GM21825 (cell line): ENCODE measurements around the gene CELF5.

Experiments used
- ATAC-seq: cut with Tn5 transposase; IDR thresholded peaks from one replicate; pipeline ENCODE4 v1.9.1; 2021; ENCODE audit warnings: mild to moderate bottlenecking, moderate library complexity; ENCODE audit not compliant: unreplicated experiment

The CELF5 gene

DNA sequence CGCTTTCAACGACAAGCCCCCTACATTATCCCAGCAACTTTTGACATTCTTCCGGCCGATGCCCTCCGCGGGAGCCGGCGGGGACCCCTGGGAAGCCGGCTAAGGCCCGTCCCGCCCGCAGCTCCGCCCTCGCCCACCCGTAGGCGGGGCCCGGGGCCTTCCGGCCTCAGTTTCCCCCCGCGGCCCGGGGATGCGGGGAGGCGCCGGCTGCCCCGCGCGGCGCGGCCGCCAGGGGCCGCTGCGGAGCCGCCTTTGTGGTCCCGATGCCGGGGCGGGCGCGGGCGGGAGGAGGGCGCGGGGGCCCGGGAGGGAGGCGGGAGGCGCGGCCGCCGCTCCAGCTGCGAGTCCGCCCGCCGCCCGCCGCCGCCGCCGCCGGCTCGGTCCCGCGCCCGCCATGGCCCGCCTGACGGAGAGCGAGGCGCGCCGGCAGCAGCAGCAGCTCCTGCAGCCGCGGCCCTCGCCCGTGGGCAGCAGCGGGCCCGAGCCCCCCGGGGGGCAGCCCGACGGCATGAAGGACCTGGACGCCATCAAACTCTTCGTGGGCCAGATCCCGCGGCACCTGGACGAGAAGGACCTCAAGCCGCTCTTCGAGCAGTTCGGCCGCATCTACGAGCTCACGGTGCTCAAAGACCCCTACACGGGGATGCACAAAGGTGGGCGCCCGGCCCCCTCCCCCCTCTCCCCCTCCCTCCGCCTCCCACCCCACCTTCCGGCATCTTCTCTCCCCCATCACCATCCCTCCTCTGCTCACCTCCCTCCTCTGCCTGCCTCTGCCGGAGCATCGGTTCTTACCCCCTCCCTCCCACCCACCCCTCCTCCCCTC lies at the start of gene CELF5:
CELF5 (plus strand) TSS at position 316 of the 823 bp plus-strand sequence; CDS start at position 395, 79 bp downstream.
- ATAC-seq, result no peak

DNA sequence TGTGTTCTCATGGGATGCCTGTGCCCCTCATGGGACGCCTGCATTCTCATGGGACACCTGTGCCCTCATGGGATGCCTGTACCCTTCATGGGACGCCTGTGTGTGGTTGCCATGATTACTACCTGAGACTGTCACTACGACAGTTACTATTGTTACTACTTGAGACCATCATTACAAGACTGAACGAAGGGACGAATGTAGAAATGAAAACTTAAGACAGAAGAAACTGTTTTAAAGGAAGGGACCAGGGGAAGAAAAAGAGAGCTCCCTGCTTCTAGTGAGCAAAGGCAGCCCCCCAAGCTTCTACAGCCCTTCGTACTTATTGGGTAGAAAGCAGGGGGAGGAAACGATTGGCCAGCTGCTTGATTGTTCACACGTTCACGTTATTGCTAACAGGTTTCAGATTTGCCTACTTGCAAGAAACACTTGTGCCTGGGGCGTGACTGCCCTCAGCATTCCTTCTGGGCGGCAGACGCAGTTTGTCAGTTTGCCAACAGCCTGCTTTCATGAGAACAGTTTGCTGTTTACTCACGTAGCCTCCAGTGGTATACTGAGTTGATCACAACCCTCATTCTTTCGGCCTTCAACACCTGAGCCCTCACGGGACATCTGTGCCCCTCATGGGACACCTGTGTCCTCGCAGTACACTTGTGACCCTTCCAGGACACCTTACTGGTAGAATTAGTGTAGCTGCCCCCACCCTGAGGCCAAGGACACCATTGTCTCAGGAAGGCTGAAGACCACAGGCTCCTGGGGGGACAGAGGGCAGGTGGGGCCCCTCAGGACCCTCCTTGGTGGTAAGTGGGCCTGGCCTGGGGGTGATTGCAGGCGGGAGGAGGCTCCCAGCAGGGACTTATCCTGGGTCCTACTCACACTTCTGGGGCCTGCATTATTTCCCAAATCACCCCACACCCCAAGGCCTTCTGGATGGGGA lies 48.4 kb upstream of the CELF5 start:
- no peak for ATAC-seq

DNA sequence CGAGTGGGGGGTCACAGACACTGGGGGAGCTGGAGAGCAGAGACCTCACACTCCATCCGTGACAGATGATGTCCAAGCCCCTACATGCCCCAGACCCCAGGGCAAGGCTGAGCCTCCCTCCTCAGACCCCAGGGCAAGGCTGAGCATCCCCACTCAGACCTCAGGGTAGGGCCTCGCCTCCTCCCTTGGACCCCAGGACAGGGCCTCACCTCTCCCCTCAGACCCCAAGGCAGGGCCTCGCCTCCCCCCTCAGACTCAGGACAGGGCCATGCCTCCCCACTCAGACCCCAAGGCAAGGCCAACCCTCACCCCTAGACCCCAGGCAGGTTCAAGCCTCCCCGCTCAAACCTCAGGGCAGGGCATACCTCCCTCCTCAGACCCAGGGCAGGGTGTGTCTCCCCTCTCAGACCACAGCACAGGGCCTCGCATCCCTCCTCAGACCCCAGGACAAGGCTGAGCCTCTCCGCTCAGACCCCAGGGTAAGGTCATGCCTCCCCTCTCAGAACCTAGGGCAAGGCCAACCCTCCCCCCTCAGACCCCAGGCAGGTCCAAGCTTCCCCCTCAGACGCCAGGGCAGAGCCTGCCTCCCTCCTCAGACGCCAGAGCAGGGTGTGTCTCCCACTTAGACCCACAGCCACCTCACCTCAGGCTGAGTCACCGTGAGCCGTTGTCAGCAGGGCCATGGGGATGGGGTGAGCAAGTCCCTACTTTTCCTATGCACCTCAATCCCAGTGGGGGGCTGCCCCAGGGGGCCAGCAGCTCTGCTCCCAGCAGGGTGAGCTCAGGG lies 47.6 kb upstream of the CELF5 start:
- no peak for ATAC-seq

DNA sequence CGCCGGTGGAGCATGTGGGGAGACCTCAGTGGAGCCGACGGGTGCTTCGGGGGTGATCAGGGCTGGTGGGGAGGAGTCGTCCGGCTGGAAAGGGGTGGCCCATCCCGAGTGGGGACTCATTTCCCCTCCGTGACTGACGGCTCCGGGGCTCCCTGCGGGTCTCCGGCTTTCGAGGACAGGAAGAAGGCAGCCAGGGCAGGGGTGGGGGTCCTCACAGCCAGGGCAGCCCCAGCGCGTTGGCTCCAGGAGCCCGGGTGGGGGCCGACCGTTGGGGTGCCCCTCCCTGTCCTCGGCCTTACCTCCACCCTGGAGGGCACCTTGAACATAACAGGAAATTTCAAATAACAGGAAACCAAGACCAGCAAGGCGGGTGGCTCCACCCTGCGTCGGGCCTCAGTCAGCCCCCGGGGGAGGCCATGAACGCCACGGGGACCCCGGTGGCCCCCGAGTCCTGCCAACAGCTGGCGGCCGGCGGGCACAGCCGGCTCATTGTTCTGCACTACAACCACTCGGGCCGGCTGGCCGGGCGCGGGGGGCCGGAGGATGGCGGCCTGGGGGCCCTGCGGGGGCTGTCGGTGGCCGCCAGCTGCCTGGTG lies 46.0 kb upstream of the CELF5 start, which contains the start of gene S1PR4:
S1PR4 (plus strand) TSS at position 393 of the 596 bp plus-strand sequence; CDS start at position 417, 24 bp downstream.
- no peak for ATAC-seq

DNA sequence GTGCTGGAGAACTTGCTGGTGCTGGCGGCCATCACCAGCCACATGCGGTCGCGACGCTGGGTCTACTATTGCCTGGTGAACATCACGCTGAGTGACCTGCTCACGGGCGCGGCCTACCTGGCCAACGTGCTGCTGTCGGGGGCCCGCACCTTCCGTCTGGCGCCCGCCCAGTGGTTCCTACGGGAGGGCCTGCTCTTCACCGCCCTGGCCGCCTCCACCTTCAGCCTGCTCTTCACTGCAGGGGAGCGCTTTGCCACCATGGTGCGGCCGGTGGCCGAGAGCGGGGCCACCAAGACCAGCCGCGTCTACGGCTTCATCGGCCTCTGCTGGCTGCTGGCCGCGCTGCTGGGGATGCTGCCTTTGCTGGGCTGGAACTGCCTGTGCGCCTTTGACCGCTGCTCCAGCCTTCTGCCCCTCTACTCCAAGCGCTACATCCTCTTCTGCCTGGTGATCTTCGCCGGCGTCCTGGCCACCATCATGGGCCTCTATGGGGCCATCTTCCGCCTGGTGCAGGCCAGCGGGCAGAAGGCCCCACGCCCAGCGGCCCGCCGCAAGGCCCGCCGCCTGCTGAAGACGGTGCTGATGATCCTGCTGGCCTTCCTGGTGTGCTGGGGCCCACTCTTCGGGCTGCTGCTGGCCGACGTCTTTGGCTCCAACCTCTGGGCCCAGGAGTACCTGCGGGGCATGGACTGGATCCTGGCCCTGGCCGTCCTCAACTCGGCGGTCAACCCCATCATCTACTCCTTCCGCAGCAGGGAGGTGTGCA lies 45.3 kb upstream of the CELF5 start:
- ATAC-seq, result no peak

DNA sequence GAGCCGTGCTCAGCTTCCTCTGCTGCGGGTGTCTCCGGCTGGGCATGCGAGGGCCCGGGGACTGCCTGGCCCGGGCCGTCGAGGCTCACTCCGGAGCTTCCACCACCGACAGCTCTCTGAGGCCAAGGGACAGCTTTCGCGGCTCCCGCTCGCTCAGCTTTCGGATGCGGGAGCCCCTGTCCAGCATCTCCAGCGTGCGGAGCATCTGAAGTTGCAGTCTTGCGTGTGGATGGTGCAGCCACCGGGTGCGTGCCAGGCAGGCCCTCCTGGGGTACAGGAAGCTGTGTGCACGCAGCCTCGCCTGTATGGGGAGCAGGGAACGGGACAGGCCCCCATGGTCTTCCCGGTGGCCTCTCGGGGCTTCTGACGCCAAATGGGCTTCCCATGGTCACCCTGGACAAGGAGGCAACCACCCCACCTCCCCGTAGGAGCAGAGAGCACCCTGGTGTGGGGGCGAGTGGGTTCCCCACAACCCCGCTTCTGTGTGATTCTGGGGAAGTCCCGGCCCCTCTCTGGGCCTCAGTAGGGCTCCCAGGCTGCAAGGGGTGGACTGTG lies 44.6 kb upstream of the CELF5 start:
- ATAC-seq, result no peak

DNA sequence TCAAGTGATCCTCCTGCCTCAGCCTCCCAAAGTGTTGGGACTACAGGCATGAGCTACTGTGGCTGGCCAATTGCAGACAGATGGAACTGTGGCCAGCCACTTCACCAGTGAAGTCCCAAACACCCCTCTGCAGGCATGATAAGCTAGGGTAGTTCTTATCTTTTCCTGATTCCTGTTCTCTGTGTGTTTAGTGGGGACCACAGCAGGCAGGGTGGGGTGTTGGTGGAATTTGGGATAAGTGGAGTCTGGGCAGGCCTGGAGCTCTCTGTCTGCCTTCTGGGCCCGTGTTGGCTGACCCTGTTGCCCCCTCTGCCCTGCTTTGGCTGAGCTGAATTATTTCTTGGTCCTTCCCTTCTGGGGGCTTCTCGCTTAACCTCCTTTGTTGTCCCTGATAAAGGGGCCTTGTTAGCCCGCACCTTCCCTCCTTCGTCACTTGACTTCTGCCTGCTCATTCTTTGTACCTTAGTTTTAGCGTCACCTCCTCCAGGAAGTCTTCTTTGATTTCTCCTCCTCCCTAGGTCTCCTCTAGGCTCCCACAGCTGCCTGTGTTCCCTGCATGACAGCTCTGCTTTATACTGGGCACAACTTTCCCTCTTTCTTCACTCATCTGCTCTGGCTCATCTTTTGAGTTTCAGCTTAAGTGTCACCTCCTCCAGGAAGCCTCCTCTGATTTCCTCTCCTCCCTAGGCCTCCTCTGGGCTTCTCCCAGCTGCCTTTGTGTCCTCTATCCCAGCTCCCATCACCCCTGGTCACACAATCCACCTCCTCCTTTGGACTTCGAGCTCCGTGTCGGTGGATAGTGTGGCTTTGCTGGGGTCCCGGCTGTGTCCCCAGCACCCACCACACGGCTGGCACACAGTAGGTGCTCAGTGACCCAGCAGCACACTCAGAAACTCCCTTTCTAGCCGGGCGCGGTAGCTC lies 40.5 kb upstream of the CELF5 start:
- ATAC-seq, result no peak

DNA sequence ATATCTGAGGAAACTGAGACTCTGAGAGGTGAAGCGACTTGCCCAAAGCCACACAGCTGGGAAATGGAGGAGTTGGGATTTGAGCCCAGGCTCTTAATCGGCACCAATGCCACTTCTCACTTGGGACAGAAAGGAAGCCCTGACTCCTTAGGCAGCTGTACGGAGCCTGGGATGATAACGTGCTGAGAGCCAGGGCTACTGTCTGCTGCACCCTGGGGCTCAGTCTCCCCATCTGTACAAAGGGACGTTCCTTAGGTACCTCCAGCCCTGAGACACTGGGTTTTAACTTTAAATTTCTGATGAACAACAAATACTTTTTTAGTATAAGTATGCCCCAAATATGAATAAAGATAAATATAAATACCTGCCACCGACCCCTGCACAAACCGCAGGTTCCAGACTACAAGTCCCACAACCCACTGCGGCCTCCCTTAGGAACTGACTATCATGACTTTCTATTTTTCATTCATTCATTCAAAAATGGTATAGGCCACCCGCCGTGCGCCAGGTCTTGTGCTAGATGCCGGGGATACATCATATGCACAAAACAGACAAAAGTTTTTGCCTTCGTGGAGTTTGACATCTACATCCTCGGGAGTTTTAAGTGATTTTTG lies 39.5 kb upstream of the CELF5 start:
- peak; percentile 27 for ATAC-seq

DNA sequence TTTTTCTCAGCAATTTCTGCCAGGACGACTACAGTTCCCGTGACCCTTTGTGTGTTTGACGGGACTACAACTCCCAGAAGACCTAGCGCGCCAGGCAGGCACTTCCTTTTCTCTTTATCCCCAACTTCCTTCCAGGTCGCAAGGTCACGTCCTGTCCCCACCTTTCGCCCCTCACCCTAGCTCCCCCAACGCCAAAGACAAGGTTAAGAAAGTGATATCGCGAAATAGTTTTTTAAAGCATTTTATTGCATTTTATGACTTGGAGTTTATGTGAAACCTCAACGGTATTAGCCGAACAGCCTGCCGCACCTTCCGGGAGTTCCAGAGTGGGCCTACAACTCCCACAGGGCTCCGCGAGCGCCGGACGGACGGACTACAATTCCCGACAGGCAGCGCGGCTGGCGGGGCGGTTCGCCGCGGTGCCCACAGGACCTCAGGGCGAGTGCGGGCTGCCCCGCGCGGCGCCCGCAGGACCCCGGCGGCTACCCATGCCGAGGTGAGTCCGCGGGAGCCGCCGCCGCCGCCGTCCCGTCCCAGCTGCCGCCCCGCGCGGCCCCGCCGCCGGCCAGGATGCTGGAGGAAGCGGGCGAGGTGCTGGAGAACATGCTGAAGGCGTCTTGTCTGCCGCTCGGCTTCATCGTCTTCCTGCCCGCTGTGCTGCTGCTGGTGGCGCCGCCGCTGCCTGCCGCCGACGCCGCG lies 38.9 kb upstream of the CELF5 start, which contains the start of gene NCLN:
NCLN (plus strand) TSS at position 470 of the 699 bp plus-strand sequence; CDS start at position 571, 101 bp downstream.
- peak; percentile 63 for ATAC-seq

DNA sequence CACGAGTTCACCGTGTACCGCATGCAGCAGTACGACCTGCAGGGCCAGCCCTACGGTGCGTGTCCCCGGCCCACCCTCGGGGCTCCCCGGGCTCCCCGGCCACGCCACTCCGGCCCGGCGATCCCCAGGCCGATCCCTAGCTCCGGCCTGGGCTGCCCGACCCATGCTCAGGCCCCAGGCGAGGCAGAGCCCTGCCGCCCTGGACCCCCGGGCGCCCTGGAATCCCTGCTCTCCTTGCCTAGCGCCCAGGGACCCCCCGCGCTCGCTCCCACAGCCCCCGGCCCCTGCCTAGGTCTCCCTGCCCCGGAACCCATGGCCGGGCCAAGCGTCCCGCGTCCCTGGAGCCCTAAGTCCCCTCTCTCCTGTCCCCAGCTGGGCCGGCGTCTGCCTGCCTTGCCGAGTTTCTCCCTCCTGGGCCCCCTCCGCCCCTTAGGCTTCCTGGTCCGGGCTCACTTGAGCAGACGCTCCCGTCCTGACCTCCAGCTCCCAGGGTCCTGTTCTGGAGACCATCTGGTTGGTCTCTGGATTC lies 38.2 kb upstream of the CELF5 start:
- ATAC-seq, result peak; percentile 4

DNA sequence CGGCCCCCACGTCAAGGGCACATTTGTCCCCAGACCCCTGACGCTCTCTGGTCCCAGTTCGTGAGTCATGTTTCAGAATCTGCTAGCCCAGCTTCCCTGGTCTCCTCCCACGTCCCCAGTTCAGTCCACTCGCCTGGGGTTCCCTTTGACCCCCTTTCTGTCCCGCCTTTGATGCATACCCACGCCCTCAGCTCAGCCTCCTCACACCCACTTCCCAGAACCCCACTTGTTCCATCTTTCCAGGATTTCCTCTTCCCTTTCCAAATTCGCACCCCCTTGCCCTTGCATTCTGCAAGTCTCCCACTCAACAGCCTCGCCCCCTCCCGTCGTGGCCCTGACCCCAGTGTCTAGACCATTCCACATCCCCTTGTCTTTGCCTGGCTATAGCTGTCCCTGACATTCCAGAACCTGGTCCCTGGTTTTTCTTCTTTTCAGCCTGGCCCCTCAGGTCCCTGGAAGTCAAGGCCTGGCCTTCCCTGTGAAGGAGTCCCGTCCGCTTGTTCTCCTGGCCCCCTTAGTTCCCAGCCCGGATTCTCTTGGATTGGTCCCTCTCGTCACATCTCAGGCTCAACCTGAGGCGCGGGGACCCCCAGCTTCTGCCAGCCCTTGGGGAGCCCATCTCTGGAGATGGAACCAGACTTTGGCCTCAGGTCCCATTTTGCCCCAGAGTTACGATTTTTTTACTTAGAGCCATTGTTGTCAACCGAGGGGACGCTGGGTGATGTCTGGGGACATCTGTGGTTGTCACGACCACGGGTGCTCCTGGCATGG lies 37.4 kb upstream of the CELF5 start:
- no peak for ATAC-seq

DNA sequence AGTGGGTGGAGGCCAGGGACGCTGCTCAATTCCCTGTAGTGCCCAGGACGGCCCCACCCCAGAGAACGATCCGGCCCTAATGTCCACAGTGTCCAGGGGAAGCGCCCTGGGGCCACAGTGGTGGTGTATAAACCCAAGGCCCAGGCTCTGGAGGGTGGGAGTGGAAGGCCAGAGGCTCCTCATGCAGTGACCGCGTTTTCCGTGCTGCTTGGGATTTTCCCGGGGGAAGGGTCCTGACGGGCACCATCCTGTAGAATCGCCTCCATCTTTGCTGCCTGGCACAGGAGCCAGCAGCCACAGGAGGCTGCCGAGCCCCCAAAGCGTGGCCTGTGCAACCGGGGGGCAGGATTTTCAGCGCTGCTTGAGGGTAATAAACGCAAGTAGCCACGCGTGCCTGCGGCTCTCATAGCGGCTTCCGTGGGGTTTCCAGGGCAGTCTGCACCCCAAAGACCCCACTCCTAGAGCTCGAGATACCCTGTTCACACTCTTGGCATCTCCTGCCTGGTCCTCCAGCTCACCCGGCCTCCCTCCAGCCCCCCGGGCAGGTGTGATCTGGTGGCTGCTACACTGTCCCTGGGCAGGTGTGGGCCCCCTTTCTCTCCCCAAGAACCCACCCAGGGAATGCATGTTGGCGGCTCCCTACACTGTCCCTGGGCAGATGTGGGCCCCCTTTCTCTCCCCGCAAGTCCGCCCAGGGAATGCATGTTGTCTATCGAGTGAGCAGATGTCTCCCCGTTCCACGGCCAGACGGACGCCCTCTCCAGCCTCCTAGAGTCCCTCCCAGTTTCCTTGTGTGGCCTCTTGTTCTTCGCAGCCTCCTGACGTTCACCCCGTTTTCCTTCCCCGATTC lies 36.6 kb upstream of the CELF5 start:
- ATAC-seq, result no peak

DNA sequence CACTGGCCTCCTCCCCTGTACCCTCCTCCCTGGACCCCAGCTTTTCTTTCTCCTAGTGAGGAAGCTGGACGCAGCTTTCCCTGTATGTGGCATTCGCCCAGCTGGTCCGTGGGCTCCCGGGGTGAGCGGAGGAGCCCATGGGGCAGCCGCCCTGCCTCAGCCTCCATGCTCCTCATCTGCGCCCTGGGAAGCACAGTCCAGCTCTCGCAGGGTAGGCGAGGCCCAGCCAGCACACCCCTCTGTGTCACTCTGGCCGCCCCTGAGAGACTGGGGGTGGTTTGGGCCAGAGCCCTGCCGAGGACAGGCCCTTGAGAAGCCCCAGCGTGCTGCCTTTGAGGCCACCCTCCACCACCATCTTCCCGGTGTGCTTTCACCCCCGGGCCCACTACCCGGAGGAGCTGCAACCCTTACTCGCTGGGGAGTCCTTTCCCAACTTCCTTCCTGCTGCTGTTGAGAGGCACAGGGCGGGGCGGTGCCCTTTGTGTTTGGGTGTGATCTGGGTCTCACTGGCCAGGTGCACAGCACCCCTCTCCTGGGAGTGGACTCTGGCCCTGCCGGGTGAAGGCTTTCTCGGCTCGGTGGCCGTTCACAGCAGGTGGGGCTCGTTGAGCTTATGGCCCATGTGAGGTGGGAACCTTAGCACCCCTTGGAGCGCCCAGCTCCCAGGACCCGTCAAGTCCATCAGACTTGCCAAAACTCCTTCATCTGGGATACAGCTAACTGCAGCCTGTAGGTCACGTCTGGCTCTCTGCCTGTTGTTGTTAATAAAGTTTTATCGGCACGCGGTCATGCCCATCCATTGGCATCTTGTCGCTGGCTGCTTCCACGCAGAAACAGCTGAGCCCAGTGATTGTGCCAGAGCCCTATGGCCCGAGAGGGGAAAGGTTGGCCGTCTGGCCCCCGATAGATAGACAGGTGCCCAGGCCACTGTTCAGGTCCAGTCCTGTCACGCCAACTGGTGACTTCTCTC lies 35.5 kb upstream of the CELF5 start:
- no peak for ATAC-seq
